NCI-H2196 (cell line): ENCODE data around the gene THSD7A.
"Not testable (repeated sequence)": the region's sequence is repeated elsewhere in the genome, so short reads cannot be mapped to it uniquely, and the experiment has no call there.

ENCODE experiments used
- DNase-seq: peaks from one replicate; lab custom pipeline; 2025; ENCODE audit not compliant: unreplicated experiment; lab: John Stamatoyannopoulos, UW

Gene THSD7A

GRCh38 chr7:11469028-11469745 lies 362.8 kb downstream of the THSD7A start:
- no peak for DNase-seq

- DNase-seq: no peak
Observed at GRCh38 chr7:11466517-11467105, 365.4 kb downstream of the THSD7A start.

- no peak for DNase-seq
Observed at GRCh38 chr7:11464624-11465023, 367.4 kb downstream of the THSD7A start.

- DNase-seq: no peak
Observed at GRCh38 chr7:11461946-11462345, 370.1 kb downstream of the THSD7A start.

- DNase-seq: no peak
Observed at GRCh38 chr7:11458736-11459483, 373.1 kb downstream of the THSD7A start.

GRCh38 chr7:11457419-11457818 lies 374.6 kb downstream of the THSD7A start:
- DNase-seq: no peak

GRCh38 chr7:11456574-11456973 lies 375.4 kb downstream of the THSD7A start:
- DNase-seq: no peak

GRCh38 chr7:11452476-11452875 lies 379.5 kb downstream of the THSD7A start:
- no peak for DNase-seq

- DNase-seq: no peak
Observed at GRCh38 chr7:11450281-11450680, 381.7 kb downstream of the THSD7A start.

GRCh38 chr7:11449316-11449715 lies 382.7 kb downstream of the THSD7A start:
- DNase-seq: no peak

- DNase-seq: no peak
Observed at GRCh38 chr7:11448323-11448722, 383.7 kb downstream of the THSD7A start.

- no peak for DNase-seq
Observed at GRCh38 chr7:11447106-11447505, 384.9 kb downstream of the THSD7A start.

GRCh38 chr7:11443934-11444333 lies 388.1 kb downstream of the THSD7A start:
- DNase-seq: not testable (repeated sequence)

GRCh38 chr7:11437994-11438393 lies 394.0 kb downstream of the THSD7A start:
- no peak for DNase-seq

- no peak for DNase-seq
Observed at GRCh38 chr7:11436773-11437524, 395.0 kb downstream of the THSD7A start.

- no peak for DNase-seq
Observed at GRCh38 chr7:11436316-11436715, 395.7 kb downstream of the THSD7A start.

- DNase-seq: no peak
Observed at GRCh38 chr7:11434366-11434765, 397.6 kb downstream of the THSD7A start.

- no peak for DNase-seq
Observed at GRCh38 chr7:11430841-11431240, 401.2 kb downstream of the THSD7A start.

GRCh38 chr7:11430112-11430511 lies 401.9 kb downstream of the THSD7A start:
- no peak for DNase-seq

GRCh38 chr7:11428877-11429581 lies 403.0 kb downstream of the THSD7A start:
- no peak for DNase-seq
